ENCODE measurements around the gene SLC15A1.

Gene SLC15A1

DNA sequence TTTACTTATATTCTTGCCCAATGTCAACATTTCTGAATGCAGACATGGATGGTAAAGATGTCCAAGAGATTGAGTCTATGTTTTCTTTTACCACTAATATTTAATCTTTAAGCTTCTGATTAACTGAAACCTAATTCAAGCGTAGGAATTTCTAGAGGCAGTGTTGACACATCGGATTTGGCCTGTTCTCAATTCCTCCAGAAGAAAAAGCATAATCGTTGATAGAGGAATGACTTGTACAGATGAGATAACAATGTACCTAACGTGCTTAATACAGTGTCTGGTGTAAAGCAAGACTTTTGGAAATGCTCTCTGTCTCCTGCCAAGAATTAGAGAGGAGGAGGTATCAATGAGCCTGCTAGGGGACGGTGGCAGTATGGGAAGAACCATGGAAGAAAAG, 35.2 kb downstream of the SLC15A1 start:
- DNase-seq (ENCODE audit: extremely low read depth, low read depth), result no peak
- no peak overlapping the region for H3K4me3 ChIP-seq (replicated peaks; ENCODE audit: low read depth, low read length)
- TF ChIP-seq, protein P1, sequence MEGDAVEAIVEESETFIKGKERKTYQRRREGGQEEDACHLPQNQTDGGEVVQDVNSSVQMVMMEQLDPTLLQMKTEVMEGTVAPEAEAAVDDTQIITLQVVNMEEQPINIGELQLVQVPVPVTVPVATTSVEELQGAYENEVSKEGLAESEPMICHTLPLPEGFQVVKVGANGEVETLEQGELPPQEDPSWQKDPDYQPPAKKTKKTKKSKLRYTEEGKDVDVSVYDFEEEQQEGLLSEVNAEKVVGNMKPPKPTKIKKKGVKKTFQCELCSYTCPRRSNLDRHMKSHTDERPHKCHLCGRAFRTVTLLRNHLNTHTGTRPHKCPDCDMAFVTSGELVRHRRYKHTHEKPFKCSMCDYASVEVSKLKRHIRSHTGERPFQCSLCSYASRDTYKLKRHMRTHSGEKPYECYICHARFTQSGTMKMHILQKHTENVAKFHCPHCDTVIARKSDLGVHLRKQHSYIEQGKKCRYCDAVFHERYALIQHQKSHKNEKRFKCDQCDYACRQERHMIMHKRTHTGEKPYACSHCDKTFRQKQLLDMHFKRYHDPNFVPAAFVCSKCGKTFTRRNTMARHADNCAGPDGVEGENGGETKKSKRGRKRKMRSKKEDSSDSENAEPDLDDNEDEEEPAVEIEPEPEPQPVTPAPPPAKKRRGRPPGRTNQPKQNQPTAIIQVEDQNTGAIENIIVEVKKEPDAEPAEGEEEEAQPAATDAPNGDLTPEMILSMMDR (IDR thresholded peaks at IDR 0.05; ENCODE audit: low read depth, low read length, missing control alignments), result no peak

DNA sequence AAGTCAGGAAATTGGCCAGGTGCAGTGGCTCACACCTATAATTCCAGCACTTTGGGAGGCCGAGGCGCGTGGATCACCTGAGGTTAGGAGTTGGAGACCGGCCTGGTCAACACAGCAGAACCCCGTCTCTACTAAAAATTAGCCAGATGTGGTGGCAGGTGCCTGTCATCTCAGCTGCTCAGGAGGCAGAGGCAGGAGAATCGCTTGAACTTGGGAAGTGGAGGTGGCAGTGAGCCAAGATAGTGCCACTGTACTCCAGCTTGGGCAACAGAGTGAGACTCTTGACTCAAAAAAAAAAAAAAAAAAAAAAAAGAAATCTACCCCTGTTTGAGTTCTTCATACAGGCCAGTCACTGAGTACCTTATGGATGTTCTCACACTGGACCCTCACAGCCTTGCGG, 42.0 kb downstream of the SLC15A1 start:
- TF ChIP-seq, protein P1 (IDR thresholded peaks at IDR 0.05; ENCODE audit: low read depth, low read length, missing control alignments), result no peak
- no peak overlapping the region for H3K4me3 ChIP-seq (replicated peaks; ENCODE audit: low read depth, low read length)
- no peak for DNase-seq (ENCODE audit: extremely low read depth, low read depth)

DNA sequence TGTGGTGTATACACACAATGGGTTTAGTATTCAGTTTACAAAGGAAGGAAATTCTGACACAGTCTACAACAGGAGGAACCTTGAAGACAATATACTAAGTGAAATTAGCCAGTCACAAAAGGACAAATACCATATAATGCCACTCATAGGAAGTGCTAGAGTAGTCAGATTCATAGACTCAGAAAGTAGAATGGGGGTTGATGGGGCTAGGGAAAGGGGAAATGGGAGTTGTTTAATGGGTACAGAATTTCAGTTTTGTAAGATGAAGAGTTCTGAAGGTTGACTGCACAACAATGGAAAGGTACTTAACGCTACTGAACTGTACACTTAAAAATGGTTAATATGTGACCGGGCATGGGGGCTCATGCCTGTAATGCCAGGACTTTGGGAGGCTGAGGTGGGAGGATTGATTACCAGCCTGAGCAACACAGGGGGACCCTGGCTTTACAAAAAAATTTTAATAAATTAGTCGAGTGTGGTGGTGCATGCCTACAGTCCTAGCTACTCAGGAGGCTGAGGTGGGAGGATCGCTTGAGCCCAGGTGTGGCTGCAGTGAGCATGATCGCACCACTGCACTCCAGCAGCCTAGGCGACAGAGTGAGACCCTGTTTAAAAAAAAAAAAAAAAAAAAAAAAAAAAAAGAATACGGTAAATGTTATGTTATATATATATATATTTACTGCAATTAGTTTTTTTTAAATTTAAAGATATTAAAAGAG, 45.0 kb downstream of the SLC15A1 start:
- no peak for DNase-seq (ENCODE audit: extremely low read depth, low read depth)
- TF ChIP-seq, protein P1 (IDR thresholded peaks at IDR 0.05; ENCODE audit: low read depth, low read length, missing control alignments), result no peak
- no peak overlapping the region for H3K4me3 ChIP-seq (replicated peaks; ENCODE audit: low read depth, low read length)

DNA sequence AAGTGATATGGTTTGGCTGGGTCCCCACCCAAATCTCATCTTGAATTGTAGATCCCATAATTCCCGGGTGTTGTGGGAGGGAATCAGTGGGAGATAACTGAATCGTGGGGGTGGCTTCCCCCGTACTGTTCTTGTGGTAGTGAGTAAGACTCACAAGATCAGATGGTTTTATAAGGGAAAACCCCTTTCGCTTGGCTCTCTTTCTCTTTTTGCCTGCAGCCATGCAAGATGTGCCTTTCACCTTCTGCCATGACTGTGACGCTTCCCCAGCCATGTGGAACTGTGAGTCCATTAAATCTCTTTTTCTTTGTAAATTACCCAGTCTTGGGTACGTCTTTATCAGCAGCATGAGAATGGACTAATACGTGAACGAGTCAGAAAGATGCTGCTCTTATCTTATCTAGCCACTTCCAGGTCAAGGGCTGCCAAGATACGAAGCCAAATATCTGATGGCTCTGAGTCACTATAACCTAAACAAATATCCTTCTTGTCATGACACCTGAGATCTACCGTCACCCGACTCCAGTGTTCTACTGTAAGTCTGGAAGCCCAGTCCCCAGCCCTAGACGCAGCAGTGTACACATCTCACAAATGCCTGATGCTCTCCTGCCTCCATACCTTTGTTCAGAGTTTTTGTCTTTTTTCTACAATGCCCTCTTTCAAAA, 45.9 kb downstream of the SLC15A1 start:
- TF ChIP-seq, protein P1 (IDR thresholded peaks at IDR 0.05; ENCODE audit: low read depth, low read length, missing control alignments), result no peak
- H3K4me3 ChIP-seq (replicated peaks; ENCODE audit: low read depth, low read length), result no peak overlapping the region
- DNase-seq (ENCODE audit: extremely low read depth, low read depth), result no peak

DNA sequence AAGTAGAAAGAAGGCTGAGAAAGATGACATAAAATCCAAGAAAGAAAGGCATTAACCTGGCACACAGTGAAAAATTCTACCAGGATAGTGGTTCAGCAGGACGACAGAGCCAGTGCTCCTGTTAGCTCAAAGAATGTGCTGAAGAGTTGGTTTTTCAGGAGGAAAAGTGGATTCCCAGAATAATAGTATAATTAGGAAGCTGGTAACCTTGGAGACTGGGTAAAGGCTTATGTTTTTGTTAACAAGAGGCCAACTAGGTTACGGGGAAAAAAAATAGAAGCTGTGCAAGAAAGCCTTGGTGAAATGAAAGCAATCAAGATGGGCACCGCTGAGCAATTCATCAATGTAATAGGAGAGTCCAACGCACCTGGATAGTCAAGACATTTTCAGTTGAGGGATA, 54.7 kb downstream of the SLC15A1 start:
- TF ChIP-seq, protein P1 (IDR thresholded peaks at IDR 0.05; ENCODE audit: low read depth, low read length, missing control alignments), result no peak
- H3K4me3 ChIP-seq (replicated peaks; ENCODE audit: low read depth, low read length), result no peak overlapping the region
- DNase-seq (ENCODE audit: extremely low read depth, low read depth), result no peak

DNA sequence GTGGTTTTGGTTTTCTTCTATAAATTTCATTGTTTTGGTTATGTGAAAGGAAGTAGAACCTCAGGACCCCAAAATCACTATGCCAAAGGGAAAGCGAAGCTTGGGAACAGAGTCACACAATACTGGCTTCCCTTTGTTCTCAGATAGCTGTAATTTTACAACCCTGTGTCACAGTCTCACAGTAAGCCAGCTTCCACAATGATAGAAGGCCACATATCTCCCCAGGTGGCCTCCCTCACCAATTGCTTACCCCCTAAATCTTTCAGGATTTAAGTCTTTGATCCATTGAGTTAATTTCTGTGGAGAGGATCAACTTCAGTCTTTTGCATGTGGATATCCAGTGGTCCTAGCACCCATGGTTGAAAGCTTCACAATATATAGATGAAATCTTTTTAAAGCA, 58.7 kb downstream of the SLC15A1 start:
- DNase-seq (ENCODE audit: extremely low read depth, low read depth), result no peak
- H3K4me3 ChIP-seq (replicated peaks; ENCODE audit: low read depth, low read length), result no peak overlapping the region
- TF ChIP-seq, protein P1 (IDR thresholded peaks at IDR 0.05; ENCODE audit: low read depth, low read length, missing control alignments), result no peak

All from HFF-Myc (cell line).